HUES48 (cell line): ENCODE results near the gene KIF5C.

Experiments used
- H3K27ac ChIP-seq: one replicate; pipeline ENCODE4 v1.7.0; 2013; ENCODE audit warnings: low read depth, low read length, inconsistent platforms
- H3K27me3 ChIP-seq: 2 replicates; pipeline ENCODE4 v1.6.1; 2013; ENCODE audit warnings: mild to moderate bottlenecking, low read length; ENCODE audit not compliant: control insufficient read depth, insufficient read depth
- H3K36me3 ChIP-seq: 2 replicates; pipeline ENCODE4 v1.6.1; 2013; ENCODE audit warnings: low read length; ENCODE audit not compliant: control insufficient read depth, insufficient read depth
- H3K4me1 ChIP-seq: 2 replicates; pipeline ENCODE4 v1.6.1; 2013; ENCODE audit warnings: mild to moderate bottlenecking, low read length; ENCODE audit not compliant: control insufficient read depth, insufficient read depth
- H3K4me3 ChIP-seq: 2 replicates; pipeline ENCODE4 v1.5.1; 2013; ENCODE audit warnings: mild to moderate bottlenecking, low read depth, low read length
- H3K9ac ChIP-seq: 2 replicates; pipeline ENCODE4 v1.6.1; 2013; ENCODE audit warnings: mild to moderate bottlenecking, low read depth, low read length, moderate library complexity
- H3K9me3 ChIP-seq: 2 replicates; pipeline ENCODE4 v1.6.1; 2013; ENCODE audit warnings: low read length; ENCODE audit not compliant: control insufficient read depth, insufficient read depth

Gene KIF5C

GRCh38 chr2:148906124-148906523 lies 31.1 kb downstream of the KIF5C start:
- Histone ChIP-seq H3K36me3 (no peaks in the 10 kb centered on the region; the same call in 1 of the 2 replicates), H3K9ac (no peak overlapping the region), H3K27me3 (no peaks in the 10 kb centered on the region), H3K27ac (no peak overlapping the region), H3K4me3 (no peak overlapping the region), H3K4me1 (no peaks in the 10 kb centered on the region), H3K9me3 (no peaks in the 10 kb centered on the region)

GRCh38 chr2:148907085-148907785 lies 32.2 kb downstream of the KIF5C start:
- H3K4me3 ChIP-seq = no peak overlapping the region
- H3K4me1 ChIP-seq = no peaks in the 10 kb centered on the region
- H3K27ac ChIP-seq = no peak overlapping the region
- H3K9ac ChIP-seq = no peak overlapping the region
- no peaks in the 10 kb centered on the region; the same call in 1 of the 2 replicates for H3K36me3 ChIP-seq
- no peaks in the 10 kb centered on the region for H3K9me3 ChIP-seq
- H3K27me3 ChIP-seq = no peaks in the 10 kb centered on the region

- Histone ChIP-seq H3K27ac (no peak overlapping the region), H3K9me3 (no peaks in the 10 kb centered on the region), H3K9ac (no peak overlapping the region), H3K27me3 (no peaks in the 10 kb centered on the region), H3K4me3 (no peak overlapping the region), H3K36me3 (no peaks in the 10 kb centered on the region; the same call in 1 of the 2 replicates), H3K4me1 (no peaks in the 10 kb centered on the region)
Measured at GRCh38 chr2:148909114-148909513, 34.1 kb downstream of the KIF5C start.

- Histone ChIP-seq H3K9ac (no peak overlapping the region), H3K27me3 (no peaks in the 10 kb centered on the region), H3K27ac (no peak overlapping the region), H3K4me1 (no peaks in the 10 kb centered on the region), H3K36me3 (no peaks in the 10 kb centered on the region), H3K4me3 (no peak overlapping the region), H3K9me3 (no peaks in the 10 kb centered on the region)
Measured at GRCh38 chr2:148913061-148913460, 38.0 kb downstream of the KIF5C start.

- Histone ChIP-seq H3K4me1 (no peaks in the 10 kb centered on the region), H3K27ac (no peak overlapping the region), H3K4me3 (no peak overlapping the region), H3K9ac (no peak overlapping the region), H3K36me3 (no peaks in the 10 kb centered on the region), H3K9me3 (0 out of 2 replicates have a peak, but pooled peaks cover 1% of the 10 kb centered on the region), H3K27me3 (no peaks in the 10 kb centered on the region)
Measured at GRCh38 chr2:148913492-148913891, 38.5 kb downstream of the KIF5C start.

GRCh38 chr2:148914463-148914862 lies 39.4 kb downstream of the KIF5C start:
- no peak overlapping the region for H3K9ac ChIP-seq
- H3K9me3 ChIP-seq = 0 out of 2 replicates have a peak, but pooled peaks cover 5% of the 10 kb centered on the region
- H3K36me3 ChIP-seq = no peaks in the 10 kb centered on the region
- no peaks in the 10 kb centered on the region for H3K27me3 ChIP-seq
- no peak overlapping the region for H3K4me3 ChIP-seq
- H3K27ac ChIP-seq = no peak overlapping the region
- H3K4me1 ChIP-seq = no peaks in the 10 kb centered on the region

- no peaks in the 10 kb centered on the region for H3K36me3 ChIP-seq
- peaks cover 10% of the 10 kb centered on the region for H3K4me1 ChIP-seq
- no peaks in the 10 kb centered on the region for H3K27me3 ChIP-seq
- no peak overlapping the region for H3K4me3 ChIP-seq
- H3K9ac ChIP-seq = no peak overlapping the region
- H3K27ac ChIP-seq = no peak overlapping the region
- H3K9me3 ChIP-seq = 0 out of 2 replicates have a peak, but pooled peaks cover 5% of the 10 kb centered on the region
Measured at GRCh38 chr2:148917431-148917830, 42.4 kb downstream of the KIF5C start.

GRCh38 chr2:148918554-148918953 lies 43.5 kb downstream of the KIF5C start:
- H3K4me3 ChIP-seq = no peak overlapping the region

GRCh38 chr2:148920559-148920958 lies 45.5 kb downstream of the KIF5C start:
- Histone ChIP-seq H3K27ac (no peak overlapping the region), H3K27me3 (no peaks in the 10 kb centered on the region), H3K4me1 (peaks cover 22% of the 10 kb centered on the region), H3K4me3 (no peak overlapping the region), H3K9me3 (0 out of 2 replicates have a peak, but pooled peaks cover 5% of the 10 kb centered on the region), H3K36me3 (peaks cover 16% of the 10 kb centered on the region; the same call in 1 of the 2 replicates), H3K9ac (no peak overlapping the region)

More at GRCh38 chr2:148918554-148918953, 43.5 kb downstream of the KIF5C start:
- Histone ChIP-seq H3K27ac (no peak overlapping the region), H3K9ac (no peak overlapping the region), H3K9me3 (0 out of 2 replicates have a peak, but pooled peaks cover 5% of the 10 kb centered on the region), H3K27me3 (no peaks in the 10 kb centered on the region), H3K4me1 (peaks cover 19% of the 10 kb centered on the region), H3K36me3 (peaks cover 4% of the 10 kb centered on the region; the same call in 1 of the 2 replicates)

GRCh38 chr2:148922062-148922461 lies 47.0 kb downstream of the KIF5C start:
- Histone ChIP-seq H3K27me3 (no peaks in the 10 kb centered on the region), H3K4me3 (no peak overlapping the region), H3K36me3 (peaks cover 16% of the 10 kb centered on the region; the same call in 1 of the 2 replicates), H3K27ac (no peak overlapping the region), H3K9me3 (0 out of 2 replicates have a peak, but pooled peaks cover 5% of the 10 kb centered on the region), H3K4me1 (peaks cover 31% of the 10 kb centered on the region), H3K9ac (no peak overlapping the region)

- Histone ChIP-seq H3K9me3 (0 out of 2 replicates have a peak, but pooled peaks cover 5% of the 10 kb centered on the region), H3K4me3 (no peak overlapping the region), H3K4me1 (peaks cover 38% of the 10 kb centered on the region), H3K27me3 (no peaks in the 10 kb centered on the region), H3K9ac (no peak overlapping the region), H3K27ac (no peak overlapping the region), H3K36me3 (peaks cover 16% of the 10 kb centered on the region; the same call in 1 of the 2 replicates)
Measured at GRCh38 chr2:148922776-148923475, 47.9 kb downstream of the KIF5C start.
